ENCODE results near the gene HIP1R. TPM values are rescaled to one million over a fixed set of nuclear protein-coding genes. Genes with fewer than 3 reads are reported as not detected.
A peak's percentile ranks its signal among the peaks of the same experiment; 100 is the strongest.

The HIP1R gene
- polyA plus RNA-seq, 1 donor from 2014 or later, result 58.3 TPM

GRCh38 chr12:122858591-122859302, 23.5 kb downstream of the HIP1R start:
- no peaks in the 10 kb centered on the region for H3K27me3 Mint-ChIP-seq
- H3K36me3 Mint-ChIP-seq, result no peaks in the 10 kb centered on the region
- peak overlapping the region; percentile 77 to 81 (median 80) for H3K27ac Mint-ChIP-seq
- H3K9me3 Mint-ChIP-seq, result no peaks in the 10 kb centered on the region
- peak overlapping the region in 1 of 4 donors; percentile 65 for H3K4me3 Mint-ChIP-seq
- H3K4me1 Mint-ChIP-seq, result peaks cover 9 to 12% (median 10%) of the 10 kb centered on the region in 3 donors

- Mint-ChIP-seq H3K9me3 (no peaks in the 10 kb centered on the region), H3K4me1 (peaks cover 9 to 15% (median 11%) of the 10 kb centered on the region in 3 donors), H3K27me3 (no peaks in the 10 kb centered on the region), H3K4me3 (peak overlapping the region in 1 of 4 donors; percentile 65), H3K27ac (peak overlapping the region; percentile 45 to 81 (median 80)), H3K36me3 (no peaks in the 10 kb centered on the region)
Measured at GRCh38 chr12:122859303-122860039, 24.2 kb downstream of the HIP1R start.

- no peaks in the 10 kb centered on the region for H3K36me3 Mint-ChIP-seq
- peaks cover 11 to 20% (median 16%) of the 10 kb centered on the region in 3 donors for H3K4me1 Mint-ChIP-seq
- H3K9me3 Mint-ChIP-seq, result no peaks in the 10 kb centered on the region
- H3K27ac Mint-ChIP-seq, result peak overlapping the region in 2 of 3 donors; percentile 53 to 82
- peak overlapping the region in 1 of 4 donors; percentile 57 for H3K4me3 Mint-ChIP-seq
- no peaks in the 10 kb centered on the region for H3K27me3 Mint-ChIP-seq
Measured at GRCh38 chr12:122860040-122860853, 25.0 kb downstream of the HIP1R start.

GRCh38 chr12:122860854-122861586, 25.8 kb downstream of the HIP1R start:
- Mint-ChIP-seq H3K4me1 (peaks cover 13 to 24% (median 23%) of the 10 kb centered on the region in 3 donors), H3K27ac (peak overlapping the region in 2 of 3 donors; percentile 76 to 84), H3K9me3 (no peaks in the 10 kb centered on the region), H3K4me3 (no peak overlapping the region), H3K36me3 (no peaks in the 10 kb centered on the region), H3K27me3 (no peaks in the 10 kb centered on the region)

- Mint-ChIP-seq H3K9me3 (no peaks in the 10 kb centered on the region), H3K36me3 (no peaks in the 10 kb centered on the region), H3K4me3 (peak overlapping the region in 1 of 4 donors; percentile 17), H3K4me1 (peaks cover 13 to 24% (median 24%) of the 10 kb centered on the region in 3 donors), H3K27me3 (no peaks in the 10 kb centered on the region), H3K27ac (peak overlapping the region in 2 of 3 donors; percentile 76 to 84)
Measured at GRCh38 chr12:122861587-122861970, 26.3 kb downstream of the HIP1R start.

GRCh38 chr12:122862110-122862634, 26.9 kb downstream of the HIP1R start:
- H3K27ac Mint-ChIP-seq, result peak overlapping the region in 2 of 3 donors; percentile 76 to 84
- H3K9me3 Mint-ChIP-seq, result no peaks in the 10 kb centered on the region
- H3K4me1 Mint-ChIP-seq, result peaks cover 15 to 26% (median 24%) of the 10 kb centered on the region in 3 donors
- H3K36me3 Mint-ChIP-seq, result no peaks in the 10 kb centered on the region
- peak overlapping the region in 2 of 4 donors; percentile 17 to 70 for H3K4me3 Mint-ChIP-seq
- H3K27me3 Mint-ChIP-seq, result no peaks in the 10 kb centered on the region

- H3K27me3 Mint-ChIP-seq, result no peaks in the 10 kb centered on the region
- peak overlapping the region; percentile 25 to 85 (median 58) for H3K4me3 Mint-ChIP-seq
- peaks cover 15 to 26% (median 24%) of the 10 kb centered on the region in 3 donors for H3K4me1 Mint-ChIP-seq
- H3K27ac Mint-ChIP-seq, result peak overlapping the region in 2 of 3 donors; percentile 77 to 84
- no peaks in the 10 kb centered on the region for H3K9me3 Mint-ChIP-seq
- no peaks in the 10 kb centered on the region for H3K36me3 Mint-ChIP-seq
Measured at GRCh38 chr12:122862872-122863701, 27.8 kb downstream of the HIP1R start.

- peak overlapping the region in 1 of 3 donors; percentile 84 for H3K27ac Mint-ChIP-seq
- H3K4me1 Mint-ChIP-seq, result peaks cover 24 to 41% (median 27%) of the 10 kb centered on the region in 3 donors
- peaks cover 8% of the 10 kb centered on the region for H3K36me3 Mint-ChIP-seq
- H3K4me3 Mint-ChIP-seq, result peak overlapping the region in 2 of 4 donors; percentile 32 to 56
- no peaks in the 10 kb centered on the region for H3K27me3 Mint-ChIP-seq
- H3K9me3 Mint-ChIP-seq, result no peaks in the 10 kb centered on the region
Measured at GRCh38 chr12:122864894-122865253, 29.6 kb downstream of the HIP1R start.

- H3K27ac Mint-ChIP-seq, result peak overlapping the region; percentile 18 to 84 (median 31)
- H3K4me1 Mint-ChIP-seq, result peaks cover 24 to 47% (median 30%) of the 10 kb centered on the region in 3 donors
- H3K4me3 Mint-ChIP-seq, result peak overlapping the region in 2 of 4 donors; percentile 32 to 56
- no peaks in the 10 kb centered on the region for H3K9me3 Mint-ChIP-seq
- no peaks in the 10 kb centered on the region for H3K27me3 Mint-ChIP-seq
- peaks cover 8% of the 10 kb centered on the region for H3K36me3 Mint-ChIP-seq
Measured at GRCh38 chr12:122865268-122866231, 30.3 kb downstream of the HIP1R start.

- H3K4me3 Mint-ChIP-seq, result peak overlapping the region in 1 of 4 donors; percentile 56
- no peaks in the 10 kb centered on the region for H3K27me3 Mint-ChIP-seq
- H3K27ac Mint-ChIP-seq, result peak overlapping the region; percentile 31 to 84 (median 48)
- H3K4me1 Mint-ChIP-seq, result peaks cover 28 to 52% (median 36%) of the 10 kb centered on the region in 3 donors
- no peaks in the 10 kb centered on the region for H3K9me3 Mint-ChIP-seq
- H3K36me3 Mint-ChIP-seq, result peaks cover 11% of the 10 kb centered on the region
Measured at GRCh38 chr12:122866379-122866778, 31.1 kb downstream of the HIP1R start.

GRCh38 chr12:122866950-122867607, 31.8 kb downstream of the HIP1R start:
- H3K36me3 Mint-ChIP-seq, result peaks cover 14% of the 10 kb centered on the region
- peak overlapping the region; percentile 48 to 90 (median 84) for H3K27ac Mint-ChIP-seq
- peak overlapping the region in 3 of 4 donors; percentile 12 to 65 (median 56) for H3K4me3 Mint-ChIP-seq
- H3K9me3 Mint-ChIP-seq, result no peaks in the 10 kb centered on the region
- peaks cover 33 to 57% (median 40%) of the 10 kb centered on the region in 3 donors for H3K4me1 Mint-ChIP-seq
- no peaks in the 10 kb centered on the region for H3K27me3 Mint-ChIP-seq

Data from IgD-negative memory B cell (primary cell).